HepG2 (cell line): ENCODE data around the gene GYS1. TPM values are rescaled to one million over a fixed set of nuclear protein-coding genes. Genes with fewer than 3 reads are reported as not detected.

Experiments
- ARNT2 ChIP-seq: sonication (generic); formaldehyde crosslinking; IDR thresholded peaks from 2 replicates; pipeline ENCODE4 v1.8.0; 2022; ENCODE audit warnings: mild to moderate bottlenecking, low read depth, missing genetic modification reagents, moderate library complexity
- DNMT1 ChIP-seq: sonication (generic); formaldehyde crosslinking; IDR thresholded peaks from 2 replicates; pipeline ENCODE4 v1.5.1; 2020; ENCODE audit warnings: mild to moderate bottlenecking, missing genetic modification reagents
- EP300 ChIP-seq, 3 experiments: sonication (generic) in 1 of 3; formaldehyde crosslinking in 1 of 3; IDR thresholded peaks; 2 replicates each; pipeline versions ENCODE4 v1.5.1 to v1.6.1; 2011 to 2020; ENCODE audit warnings: low read depth in 2 of 3, low read length in 2 of 3, borderline replicate concordance in 1 of 3, improper control_type of control experiment in 1 of 3, mild to moderate bottlenecking in 1 of 3, missing genetic modification reagents in 1 of 3, moderate library complexity in 1 of 3
- HDAC6 ChIP-seq: fragments of 200-600 bp; sonication (generic); IDR thresholded peaks from 2 replicates; pipeline ENCODE4 v1.7.0; 2017; ENCODE audit warnings: mild to moderate bottlenecking, antibody characterized with exemption, low read length, low read depth
- HNF4A ChIP-seq: sonication (generic); formaldehyde crosslinking; IDR thresholded peaks from 2 replicates; pipeline ENCODE4 v1.4.0; 2020; ENCODE audit warnings: missing genetic modification reagents
- KDM6A ChIP-seq: IDR thresholded peaks from 2 replicates; pipeline ENCODE4 v1.6.1; 2016; ENCODE audit warnings: low read depth
- NR2F2 ChIP-seq: IDR thresholded peaks from 2 replicates; pipeline ENCODE4 v1.6.1; 2012; ENCODE audit warnings: low read depth, inconsistent platforms, borderline replicate concordance
- PCBP2 ChIP-seq: fragments of 200-400 bp; formaldehyde crosslinking; optimal IDR thresholded peaks from 2 replicates; pipeline ENCODE3; 2018; ENCODE audit warnings: low read length, low read depth; ENCODE audit not compliant: poor library complexity, severe bottlenecking
- PHF20 ChIP-seq: sonication (generic); formaldehyde crosslinking; IDR thresholded peaks from 2 replicates; pipeline ENCODE4 v1.5.0; 2020; ENCODE audit warnings: mild to moderate bottlenecking, missing genetic modification reagents
- SKI ChIP-seq: fragments of 450-650 bp; IDR thresholded peaks from one replicate; pipeline ENCODE4 v1.6.1; 2018; ENCODE audit warnings: mild to moderate bottlenecking; ENCODE audit not compliant: partially characterized antibody
- TEAD2 ChIP-seq: sonication (generic); formaldehyde crosslinking; IDR thresholded peaks from 2 replicates; pipeline ENCODE4 v1.9.0; 2021; ENCODE audit warnings: missing genetic modification reagents
- ZFY ChIP-seq: sonication (generic); formaldehyde crosslinking; IDR thresholded peaks from 2 replicates; pipeline ENCODE4 v1.4.0; 2020; ENCODE audit warnings: missing genetic modification reagents
- ZNF292 ChIP-seq: sonication (generic); formaldehyde crosslinking; IDR thresholded peaks from 2 replicates; pipeline ENCODE4 v1.8.1; 2022; ENCODE audit warnings: mild to moderate bottlenecking, low read depth, missing genetic modification reagents, borderline replicate concordance
- ZNF333 ChIP-seq: sonication (generic); formaldehyde crosslinking; IDR thresholded peaks from 2 replicates; pipeline ENCODE4 v1.4.0; 2020; ENCODE audit warnings: mild to moderate bottlenecking, missing genetic modification reagents, borderline replicate concordance
- ZNF510 ChIP-seq: sonication (generic); formaldehyde crosslinking; IDR thresholded peaks from 2 replicates; pipeline ENCODE4 v1.4.0; 2020; ENCODE audit warnings: low read depth, mild to moderate bottlenecking, missing genetic modification reagents
- ZNF547 ChIP-seq: sonication (generic); formaldehyde crosslinking; IDR thresholded peaks from 2 replicates; pipeline ENCODE4 v1.5.1; 2020; ENCODE audit warnings: mild to moderate bottlenecking, missing genetic modification reagents
- ZNF776 ChIP-seq: sonication (generic); formaldehyde crosslinking; IDR thresholded peaks from 2 replicates; pipeline ENCODE4 v1.4.0; 2020; ENCODE audit warnings: mild to moderate bottlenecking, missing genetic modification reagents
- polyA plus RNA-seq, 8 experiments: library from polyadenylated mRNA; depleted of rRNA in 3 of 8; stranded (reverse) in 7 of 8; unstranded in 1 of 8; fragments of >200 nt; fragmentation: Illumina TruSeq in 4 of 8; extraction: Trizol in 4 of 8; gene quantifications; 2 replicates each; pipeline versions ENCODE4 v1.2.1 to v1.2.3, GENCODE V29; 2011 to 2016; ENCODE audit warnings: low read depth in 4 of 8, missing spikeins in 1 of 8, mixed read lengths in 1 of 8; ENCODE audit not compliant: insufficient read depth in 1 of 8
- total RNA-seq, 5 experiments: library from RNA; depleted of rRNA; stranded (reverse); fragments of >200 nt; fragmentation: Illumina TruSeq; extraction: Trizol; gene quantifications; 2 replicates each; pipeline ENCODE4 v1.2.3, GENCODE V29; 2016; ENCODE audit warnings: low read depth in 1 of 5
- TF ChIP-seq, protein P1 (sequence below): sonication (generic); formaldehyde crosslinking; IDR thresholded peaks from 2 replicates; pipeline ENCODE4 v1.4.0; 2020; ENCODE audit warnings: missing genetic modification reagents
- TF ChIP-seq, protein P2 (sequence below): sonication (generic); formaldehyde crosslinking; IDR thresholded peaks from 2 replicates; pipeline ENCODE4 v1.4.0; 2020; ENCODE audit warnings: missing genetic modification reagents
- TF ChIP-seq, protein P3 (sequence below): sonication (generic); formaldehyde crosslinking; IDR thresholded peaks from 2 replicates; pipeline ENCODE4 v1.4.0; 2020; ENCODE audit warnings: missing genetic modification reagents

The GYS1 gene
- total and polyA plus RNA-seq, 2 of the 13 experiments (the other 11 are each of a cell fraction or from before 2014, with no cell fraction given): 18.4 to 42.1 TPM

DNA sequence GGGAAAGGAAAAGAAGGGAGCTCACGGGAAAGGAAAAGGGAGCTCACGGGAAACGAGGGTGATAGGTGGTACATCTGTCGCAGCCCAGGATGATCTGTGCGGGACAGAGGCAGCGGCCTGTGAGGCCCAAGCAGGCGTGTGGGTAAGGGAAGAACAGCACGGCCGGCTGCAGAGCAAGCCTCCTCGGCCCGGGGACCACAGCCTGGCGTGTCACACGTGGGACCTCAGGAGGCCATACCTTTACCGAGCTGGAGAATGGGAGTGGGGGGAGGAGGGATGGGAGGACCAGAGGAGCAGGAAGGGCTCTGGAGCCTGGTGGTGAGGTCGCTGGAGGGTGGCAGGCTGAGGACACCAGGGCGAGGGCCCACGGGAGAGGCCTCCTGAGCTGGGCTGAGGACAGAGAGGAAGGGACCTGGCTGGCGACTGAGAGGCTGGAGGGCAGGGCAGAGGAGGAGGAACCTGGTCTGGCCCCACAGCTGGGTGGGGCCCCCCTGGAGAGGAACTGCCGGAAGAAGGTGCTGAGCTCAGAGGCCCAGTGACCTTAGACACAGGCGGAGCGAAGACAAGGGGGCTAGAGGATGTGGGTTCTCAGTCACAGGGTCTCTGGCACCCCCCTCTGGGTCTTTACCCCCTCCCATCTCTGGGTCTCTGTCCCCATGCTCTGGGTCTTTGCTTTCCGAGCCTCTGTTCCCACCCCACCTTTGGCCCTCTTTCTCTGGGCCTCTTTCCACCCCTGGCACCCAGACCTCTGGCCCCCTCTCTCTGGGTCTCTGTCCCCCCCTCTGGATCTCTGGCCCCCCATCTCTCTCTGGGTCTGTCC lies 30.9 kb downstream of the GYS1 start (continued):
- TF ChIP-seq, protein P1, sequence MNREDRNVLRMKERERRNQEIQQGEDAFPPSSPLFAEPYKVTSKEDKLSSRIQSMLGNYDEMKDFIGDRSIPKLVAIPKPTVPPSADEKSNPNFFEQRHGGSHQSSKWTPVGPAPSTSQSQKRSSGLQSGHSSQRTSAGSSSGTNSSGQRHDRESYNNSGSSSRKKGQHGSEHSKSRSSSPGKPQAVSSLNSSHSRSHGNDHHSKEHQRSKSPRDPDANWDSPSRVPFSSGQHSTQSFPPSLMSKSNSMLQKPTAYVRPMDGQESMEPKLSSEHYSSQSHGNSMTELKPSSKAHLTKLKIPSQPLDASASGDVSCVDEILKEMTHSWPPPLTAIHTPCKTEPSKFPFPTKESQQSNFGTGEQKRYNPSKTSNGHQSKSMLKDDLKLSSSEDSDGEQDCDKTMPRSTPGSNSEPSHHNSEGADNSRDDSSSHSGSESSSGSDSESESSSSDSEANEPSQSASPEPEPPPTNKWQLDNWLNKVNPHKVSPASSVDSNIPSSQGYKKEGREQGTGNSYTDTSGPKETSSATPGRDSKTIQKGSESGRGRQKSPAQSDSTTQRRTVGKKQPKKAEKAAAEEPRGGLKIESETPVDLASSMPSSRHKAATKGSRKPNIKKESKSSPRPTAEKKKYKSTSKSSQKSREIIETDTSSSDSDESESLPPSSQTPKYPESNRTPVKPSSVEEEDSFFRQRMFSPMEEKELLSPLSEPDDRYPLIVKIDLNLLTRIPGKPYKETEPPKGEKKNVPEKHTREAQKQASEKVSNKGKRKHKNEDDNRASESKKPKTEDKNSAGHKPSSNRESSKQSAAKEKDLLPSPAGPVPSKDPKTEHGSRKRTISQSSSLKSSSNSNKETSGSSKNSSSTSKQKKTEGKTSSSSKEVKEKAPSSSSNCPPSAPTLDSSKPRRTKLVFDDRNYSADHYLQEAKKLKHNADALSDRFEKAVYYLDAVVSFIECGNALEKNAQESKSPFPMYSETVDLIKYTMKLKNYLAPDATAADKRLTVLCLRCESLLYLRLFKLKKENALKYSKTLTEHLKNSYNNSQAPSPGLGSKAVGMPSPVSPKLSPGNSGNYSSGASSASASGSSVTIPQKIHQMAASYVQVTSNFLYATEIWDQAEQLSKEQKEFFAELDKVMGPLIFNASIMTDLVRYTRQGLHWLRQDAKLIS (CRISPR knock-in tag): peak; percentile 97
- TF ChIP-seq ZNF292 (CRISPR knock-in tag) (peak; percentile 67; the same call in 1 of the 2 replicates), DNMT1 (CRISPR knock-in tag) (peak; percentile 77; the same call in 1 of the 2 replicates), HDAC6 (no peak), ZNF547 (CRISPR knock-in tag) (peak; percentile 69; the same call in 1 of the 2 replicates), PHF20 (no peak; the same call in 1 of the 2 replicates), SKI (peak; percentile 33), ZNF776 (CRISPR knock-in tag) (peak; percentile 69), ZFY (CRISPR knock-in tag) (peak; percentile 86), KDM6A (CRISPR knock-in tag) (peak; percentile 60; the same call in 1 of the 2 replicates), NR2F2 (peak; percentile 50; the same call in 1 of the 2 replicates), ZNF510 (CRISPR knock-in tag) (0 out of 2 replicates have a peak, but pooled peaks have one; percentile 72), ARNT2 (CRISPR knock-in tag) (peak; percentile 81; the same call in 1 of the 2 replicates), EP300 (IDR thresholded peaks at IDR 0.05; ENCODE audit: low read depth in 2 of 2, low read length in 2 of 2) (peak in 1 of 2 experiments; percentile 46; a peak in 2 of 4 replicates), EP300 (CRISPR knock-in tag; IDR thresholded peaks at IDR 0.05; ENCODE audit: borderline replicate concordance) (no peak; the same call in none of the 2 replicates), HNF4A (CRISPR knock-in tag) (peak; percentile 62), ZNF333 (CRISPR knock-in tag) (no peak), TEAD2 (CRISPR knock-in tag) (no peak), PCBP2 (peak; percentile 67)
- TF ChIP-seq, protein P2, sequence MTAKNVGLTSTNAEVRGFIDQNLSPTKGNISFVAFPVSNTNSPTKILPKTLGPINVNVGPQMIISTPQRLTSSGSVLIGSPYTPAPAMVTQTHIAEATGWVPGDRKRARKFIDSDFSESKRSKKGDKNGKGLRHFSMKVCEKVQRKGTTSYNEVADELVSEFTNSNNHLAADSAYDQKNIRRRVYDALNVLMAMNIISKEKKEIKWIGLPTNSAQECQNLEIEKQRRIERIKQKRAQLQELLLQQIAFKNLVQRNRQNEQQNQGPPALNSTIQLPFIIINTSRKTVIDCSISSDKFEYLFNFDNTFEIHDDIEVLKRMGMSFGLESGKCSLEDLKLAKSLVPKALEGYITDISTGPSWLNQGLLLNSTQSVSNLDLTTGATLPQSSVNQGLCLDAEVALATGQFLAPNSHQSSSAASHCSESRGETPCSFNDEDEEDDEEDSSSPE: peak; percentile 49; the same call in 1 of the 2 replicates
- TF ChIP-seq, protein P3, sequence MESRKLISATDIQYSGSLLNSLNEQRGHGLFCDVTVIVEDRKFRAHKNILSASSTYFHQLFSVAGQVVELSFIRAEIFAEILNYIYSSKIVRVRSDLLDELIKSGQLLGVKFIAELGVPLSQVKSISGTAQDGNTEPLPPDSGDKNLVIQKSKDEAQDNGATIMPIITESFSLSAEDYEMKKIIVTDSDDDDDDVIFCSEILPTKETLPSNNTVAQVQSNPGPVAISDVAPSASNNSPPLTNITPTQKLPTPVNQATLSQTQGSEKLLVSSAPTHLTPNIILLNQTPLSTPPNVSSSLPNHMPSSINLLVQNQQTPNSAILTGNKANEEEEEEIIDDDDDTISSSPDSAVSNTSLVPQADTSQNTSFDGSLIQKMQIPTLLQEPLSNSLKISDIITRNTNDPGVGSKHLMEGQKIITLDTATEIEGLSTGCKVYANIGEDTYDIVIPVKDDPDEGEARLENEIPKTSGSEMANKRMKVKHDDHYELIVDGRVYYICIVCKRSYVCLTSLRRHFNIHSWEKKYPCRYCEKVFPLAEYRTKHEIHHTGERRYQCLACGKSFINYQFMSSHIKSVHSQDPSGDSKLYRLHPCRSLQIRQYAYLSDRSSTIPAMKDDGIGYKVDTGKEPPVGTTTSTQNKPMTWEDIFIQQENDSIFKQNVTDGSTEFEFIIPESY (CRISPR knock-in tag): 0 out of 2 replicates have a peak, but pooled peaks have one; percentile 15
